ENCODE data around the gene RNU5D-1.

RNU5D-1 gene

GRCh38 chr1:44713321-44713781 is 17.6 kb downstream of the RNU5D-1 start:
- no peak overlapping the region for H3K4me3 ChIP-seq (ENCODE audit: control insufficient read depth, low read depth, low read length)
- no peak for DNase-seq (ENCODE audit: low read depth)
- TF ChIP-seq CTCF (IDR thresholded peaks at IDR 0.05; ENCODE audit: control insufficient read depth, insufficient read depth, low read depth, low read length, missing control alignments) = no peak

DNA sequence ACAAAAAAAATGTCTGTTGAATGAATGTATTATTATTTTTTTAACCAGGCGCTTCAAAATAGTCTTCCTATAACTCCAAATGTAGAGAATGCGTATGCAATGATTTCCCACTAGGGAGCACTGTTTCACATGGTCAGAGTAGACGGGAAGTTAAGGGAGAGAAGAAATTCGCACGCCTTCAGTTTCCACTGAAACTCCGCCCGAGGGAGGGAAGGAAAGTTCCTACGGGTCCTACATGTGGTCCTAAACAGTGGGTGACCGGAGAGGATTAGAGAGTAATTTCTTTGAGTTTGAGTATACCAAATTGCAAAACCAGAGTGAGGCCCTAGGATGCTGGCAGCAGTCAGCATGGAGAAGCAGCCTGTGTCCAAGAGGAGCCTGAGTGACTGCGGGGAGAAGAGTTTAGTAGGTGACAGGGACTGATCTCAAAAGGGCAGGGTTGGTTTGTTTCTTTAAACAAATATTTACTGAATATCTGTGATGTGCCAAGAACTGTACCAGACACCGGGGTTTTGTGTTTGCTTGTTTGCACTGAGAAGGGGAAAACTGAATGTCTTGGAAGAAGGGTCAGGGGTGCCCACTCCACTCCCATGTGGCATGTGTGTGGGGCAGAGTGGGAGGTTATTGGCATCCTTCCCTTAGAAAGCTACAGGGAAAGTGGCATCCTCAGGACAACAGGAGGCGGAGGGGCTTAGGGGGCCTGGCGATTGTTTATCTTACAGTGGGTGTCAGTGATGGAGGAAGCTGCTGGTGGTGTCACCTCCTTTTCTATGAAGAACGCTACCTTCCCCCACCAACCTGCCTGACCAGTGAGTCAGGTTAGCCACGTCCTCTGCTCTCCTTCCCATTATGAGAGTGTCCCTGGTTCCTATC is 22.8 kb downstream of the RNU5D-1 start:
- no peak for DNase-seq (ENCODE audit: low read depth)
- TF ChIP-seq CTCF (IDR thresholded peaks at IDR 0.05; ENCODE audit: control insufficient read depth, insufficient read depth, low read depth, low read length, missing control alignments) = peak; percentile 61
- no peak overlapping the region for H3K4me3 ChIP-seq (ENCODE audit: control insufficient read depth, low read depth, low read length)

- H3K4me3 ChIP-seq (ENCODE audit: control insufficient read depth, low read depth, low read length) = no peak overlapping the region
- TF ChIP-seq CTCF (IDR thresholded peaks at IDR 0.05; ENCODE audit: control insufficient read depth, insufficient read depth, low read depth, low read length, missing control alignments) = no peak
- peak; percentile 76 for DNase-seq (ENCODE audit: low read depth)
These were observed 23.7 kb downstream of the RNU5D-1 start for GRCh38 chr1:44707112-44707881.

DNA sequence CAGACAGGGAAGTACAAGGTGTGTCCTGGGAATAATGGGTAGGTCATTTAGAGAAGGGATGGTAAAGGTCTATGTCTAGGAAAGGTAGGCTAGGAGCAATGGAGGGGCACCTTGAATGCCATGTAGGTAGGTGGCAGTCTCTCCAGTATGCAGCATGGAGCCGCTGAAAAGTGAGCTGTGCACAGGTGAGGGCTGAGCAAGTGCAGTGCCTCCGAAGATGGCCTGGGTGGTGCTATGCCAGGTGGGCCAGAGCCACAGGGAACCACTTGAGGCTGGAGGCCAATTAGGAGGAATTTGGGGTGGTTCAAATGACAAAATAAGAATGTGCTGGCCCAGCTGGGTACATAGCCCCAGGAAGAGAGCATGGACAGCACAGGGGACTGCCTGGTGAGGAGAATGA is 25.0 kb downstream of the RNU5D-1 start:
- no peak for DNase-seq (ENCODE audit: low read depth)

GRCh38 chr1:44705470-44705869 is 25.5 kb downstream of the RNU5D-1 start:
- no peak overlapping the region for H3K4me3 ChIP-seq (ENCODE audit: control insufficient read depth, low read depth, low read length)
- TF ChIP-seq CTCF (IDR thresholded peaks at IDR 0.05; ENCODE audit: control insufficient read depth, insufficient read depth, low read depth, low read length, missing control alignments) = no peak
- no peak for DNase-seq (ENCODE audit: low read depth)

More for the DNA sequence above, 25.0 kb downstream of the RNU5D-1 start:
- no peak overlapping the region for H3K4me3 ChIP-seq (ENCODE audit: control insufficient read depth, low read depth, low read length)
- no peak for TF ChIP-seq CTCF (IDR thresholded peaks at IDR 0.05; ENCODE audit: control insufficient read depth, insufficient read depth, low read depth, low read length, missing control alignments)

GRCh38 chr1:44701141-44701573 is 29.8 kb downstream of the RNU5D-1 start:
- no peak for DNase-seq (ENCODE audit: low read depth)
- H3K4me3 ChIP-seq (ENCODE audit: control insufficient read depth, low read depth, low read length) = no peak overlapping the region
- TF ChIP-seq CTCF (IDR thresholded peaks at IDR 0.05; ENCODE audit: control insufficient read depth, insufficient read depth, low read depth, low read length, missing control alignments) = no peak
